IMR-90 (cell line): ENCODE results near the gene GGT6. TPM values are rescaled to one million over a fixed set of nuclear protein-coding genes. Genes with fewer than 3 reads are reported as not detected.

Experiments used
- ATAC-seq: fragments of 200-7000 bp; cut with Tn5 transposase; 2 replicates; pipeline ENCODE4 v1.9.1; 2020; ENCODE audit warnings: low read depth, mild to moderate bottlenecking, moderate library complexity
- BruUV-seq: library from RNA; stranded (reverse); fragments of 400-500 nt; replicated peaks from 2 replicates; lab custom pipeline; 2021; lab: Mats Ljungman, UMichigan
- CTCF ChIA-PET: fragments of 300-600 bp; formaldehyde crosslinking; extraction: SDS; loops from one replicate; lab custom pipeline; 2021; ENCODE audit warnings: antibody characterized with exemption; lab: Yijun Ruan, JAX
- POLR2A ChIA-PET: fragments of 300-600 bp; sonication (Branson Sonifier 250); formaldehyde crosslinking; loops from one replicate; lab custom pipeline; 2022; ENCODE audit warnings: antibody characterized with exemption; ENCODE audit not compliant: unreplicated experiment; lab: Charles Lee
- DNase-seq: peaks from one replicate; pipeline ENCODE4 v3.0.0; 2013
- H2AFZ ChIP-seq: replicated peaks from 2 replicates; pipeline ENCODE3; 2013; ENCODE audit warnings: low read length, mild to moderate bottlenecking; ENCODE audit not compliant: poor library complexity
- H2AK5ac ChIP-seq: 2 replicates; pipeline ENCODE4 v1.6.1; 2013; ENCODE audit warnings: low read depth, low read length, inconsistent platforms
- H2AK9ac ChIP-seq: replicated peaks from 2 replicates; pipeline ENCODE3; 2013; ENCODE audit warnings: mild to moderate bottlenecking, low read depth, low read length, moderate library complexity; ENCODE audit not compliant: poor library complexity
- H2BK120ac ChIP-seq: 2 replicates; pipeline ENCODE4 v1.6.1; 2013; ENCODE audit warnings: low read depth, low read length, inconsistent platforms
- H2BK15ac ChIP-seq: 3 replicates; pipeline ENCODE4 v1.6.1; 2013; ENCODE audit warnings: low read depth, low read length, inconsistent platforms
- H2BK20ac ChIP-seq: 2 replicates; pipeline ENCODE4 v1.6.1; 2013; ENCODE audit warnings: low read depth, mild to moderate bottlenecking, inconsistent platforms, low read length, moderate library complexity
- H2BK5ac ChIP-seq: 2 replicates; pipeline ENCODE4 v1.6.1; 2013; ENCODE audit warnings: mild to moderate bottlenecking, low read depth, low read length, inconsistent platforms; ENCODE audit not compliant: poor library complexity, severe bottlenecking
- H3K14ac ChIP-seq: replicated peaks from 2 replicates; pipeline ENCODE4 v1.6.1; 2013; ENCODE audit warnings: low read depth, low read length, inconsistent platforms
- H3K18ac ChIP-seq: 2 replicates; pipeline ENCODE4 v1.6.1; 2013; ENCODE audit warnings: low read depth, low read length, control low read depth
- H3K23ac ChIP-seq: 2 replicates; pipeline ENCODE4 v1.6.1; 2013; ENCODE audit warnings: low read depth, low read length, inconsistent platforms
- H3K27ac ChIP-seq: 2 replicates; pipeline ENCODE4 v1.5.1; 2013; ENCODE audit warnings: mild to moderate bottlenecking, control low read depth, low read length; ENCODE audit not compliant: insufficient read depth
- H3K27me3 ChIP-seq: 2 replicates; pipeline ENCODE4 v1.6.1; 2013; ENCODE audit warnings: low read length; ENCODE audit not compliant: control insufficient read depth, insufficient read depth
- H3K36me3 ChIP-seq: 2 replicates; pipeline ENCODE4 v1.6.1; 2013; ENCODE audit warnings: low read length, mixed read lengths; ENCODE audit not compliant: control insufficient read depth, insufficient read depth
- H3K4ac ChIP-seq: 2 replicates; pipeline ENCODE4 v1.6.1; 2013; ENCODE audit warnings: low read depth, low read length, inconsistent platforms
- H3K4me1 ChIP-seq: 2 replicates; pipeline ENCODE4 v1.6.1; 2013; ENCODE audit warnings: low read length, mixed read lengths; ENCODE audit not compliant: control insufficient read depth, insufficient read depth
- H3K4me2 ChIP-seq: 2 replicates; pipeline ENCODE4 v1.6.1; 2013; ENCODE audit warnings: low read depth, mild to moderate bottlenecking, control low read depth, low read length, moderate library complexity
- H3K4me3 ChIP-seq: 2 replicates; pipeline ENCODE4 v1.5.1; 2013; ENCODE audit warnings: low read depth, mild to moderate bottlenecking, control low read depth, low read length, moderate library complexity; ENCODE audit not compliant: insufficient read depth
- H3K56ac ChIP-seq: 2 replicates; pipeline ENCODE4 v1.6.1; 2013; ENCODE audit warnings: low read length, inconsistent platforms; ENCODE audit not compliant: insufficient read depth; ENCODE audit errors: extremely low read depth
- H3K79me1 ChIP-seq, 2 experiments: 2 replicates each; pipeline ENCODE4 v1.6.1; 2013; ENCODE audit warnings: low read length in 2 of 2, inconsistent platforms in 1 of 2, low read depth in 1 of 2
- H3K9ac ChIP-seq: 2 replicates; pipeline ENCODE4 v1.6.1; 2013; ENCODE audit warnings: low read depth, low read length, control low read depth
- H3K9me1 ChIP-seq: 2 replicates; pipeline ENCODE4 v1.6.1; 2013; ENCODE audit warnings: low read length, inconsistent platforms; ENCODE audit not compliant: insufficient read depth
- H3K9me3 ChIP-seq: 2 replicates; pipeline ENCODE4 v1.6.1; 2013; ENCODE audit warnings: low read length; ENCODE audit not compliant: control insufficient read depth, insufficient read depth
- H4K20me1 ChIP-seq: 2 replicates; pipeline ENCODE4 v1.6.1; 2013; ENCODE audit warnings: low read length, inconsistent platforms; ENCODE audit not compliant: insufficient read depth
- H4K5ac ChIP-seq: 2 replicates; pipeline ENCODE4 v1.6.1; 2013; ENCODE audit warnings: mild to moderate bottlenecking, low read depth, low read length, control low read depth
- H4K8ac ChIP-seq, 2 experiments: 2 replicates each; pipeline ENCODE4 v1.6.1; 2013; ENCODE audit warnings: low read depth in 2 of 2, low read length in 2 of 2, control low read depth in 1 of 2, inconsistent platforms in 1 of 2
- H4K91ac ChIP-seq: 2 replicates; pipeline ENCODE4 v1.6.1; 2013; ENCODE audit warnings: low read depth, low read length, inconsistent platforms; ENCODE audit not compliant: insufficient read depth
- FOS ChIP-seq: fragments of 150-350 bp; IDR thresholded peaks from 2 replicates; pipeline ENCODE4 v1.6.1; 2016; ENCODE audit warnings: low read depth, low read length
- MAFK ChIP-seq: IDR thresholded peaks from 2 replicates; pipeline ENCODE4 v1.6.1; 2012; ENCODE audit warnings: low read depth, low read length, improper control_type of control experiment
- MAZ ChIP-seq: IDR thresholded peaks from 2 replicates; pipeline ENCODE4 v1.6.1; 2012; ENCODE audit warnings: low read depth, mild to moderate bottlenecking, low read length, improper control_type of control experiment, moderate library complexity, borderline replicate concordance
- MXI1 ChIP-seq: IDR thresholded peaks from 2 replicates; pipeline ENCODE4 v1.6.1; 2012; ENCODE audit warnings: low read depth, mild to moderate bottlenecking, low read length, moderate library complexity, borderline replicate concordance
- POLR2A ChIP-seq: IDR thresholded peaks from 2 replicates; pipeline ENCODE4 v1.6.1; 2012; ENCODE audit warnings: mild to moderate bottlenecking, low read depth, low read length
- SMC3 ChIP-seq: fragments of 150-350 bp; IDR thresholded peaks from 2 replicates; pipeline ENCODE4 v1.6.1; 2016; ENCODE audit warnings: low read depth, mild to moderate bottlenecking, antibody characterized with exemption, low read length, moderate library complexity
- WGBS, 2 experiments: methylation state at CpG; one replicate each; pipeline versions ENCODE4 v1.1.5 to v1.1.7; 2013; ENCODE audit warnings: missing lambda C conversion rate in 2 of 2; ENCODE audit not compliant: insufficient read length in 1 of 2; ENCODE audit errors: extremely low coverage in 2 of 2; 5-methylcytosine and 5-hydroxymethylcytosine counted together
- dilution Hi-C: fragments of 300-500 bp; cut with HindIII; formaldehyde crosslinking; loops from one replicate; pipeline ENCODE4 v1.14.3; 2018; ENCODE audit warnings: low sequenced_read_pairs; ENCODE audit not compliant: unreplicated experiment
- in situ Hi-C: fragments of 300-500 bp; cut with MboI; formaldehyde crosslinking; loops from 3 replicates; pipeline ENCODE4 v1.14.3; 2019; ENCODE audit warnings: low sequenced_read_pairs, inconsistent platforms, mixed read lengths
- intact Hi-C: fragments of 100-400 bp; cut with micrococcal nuclease; formaldehyde crosslinking; loops from 2 replicates; pipeline ENCODE4 v1.10.0; 2022
- polyA plus RNA-seq, 3 experiments: library from polyadenylated mRNA; depleted of rRNA; stranded (reverse); fragments of >200 nt; gene quantifications; 2 replicates each; pipeline ENCODE4 v1.2.3, GENCODE V29; 2012; ENCODE audit warnings: low replicate concordance in 1 of 3
- total RNA-seq: library from RNA; depleted of rRNA; stranded (reverse); fragments of >200 nt; gene quantifications from 2 replicates; pipeline ENCODE4 v1.2.3, GENCODE V29; 2012
- TF ChIP-seq, protein P1 (sequence below): fragments of 150-350 bp; IDR thresholded peaks from 2 replicates; pipeline ENCODE4 v1.6.1; 2016; ENCODE audit warnings: low read depth, mild to moderate bottlenecking, low read length, moderate library complexity, borderline replicate concordance
- TF ChIP-seq, protein P2 (sequence below): conservative IDR thresholded peaks from 2 replicates; pipeline ENCODE4 v1.5.1; 2012; ENCODE audit warnings: mild to moderate bottlenecking, low read depth, low read length, improper control_type of control experiment
- TF ChIP-seq, protein P3 (sequence below): fragments of 150-350 bp; IDR thresholded peaks from 2 replicates; pipeline ENCODE4 v1.6.1; 2017; ENCODE audit warnings: mild to moderate bottlenecking, antibody characterized with exemption, low read length, low read depth

GGT6 gene
- total and polyA plus RNA-seq, 2 of the 4 experiments (the other 2 are of a cell fraction), result not detected

DNA sequence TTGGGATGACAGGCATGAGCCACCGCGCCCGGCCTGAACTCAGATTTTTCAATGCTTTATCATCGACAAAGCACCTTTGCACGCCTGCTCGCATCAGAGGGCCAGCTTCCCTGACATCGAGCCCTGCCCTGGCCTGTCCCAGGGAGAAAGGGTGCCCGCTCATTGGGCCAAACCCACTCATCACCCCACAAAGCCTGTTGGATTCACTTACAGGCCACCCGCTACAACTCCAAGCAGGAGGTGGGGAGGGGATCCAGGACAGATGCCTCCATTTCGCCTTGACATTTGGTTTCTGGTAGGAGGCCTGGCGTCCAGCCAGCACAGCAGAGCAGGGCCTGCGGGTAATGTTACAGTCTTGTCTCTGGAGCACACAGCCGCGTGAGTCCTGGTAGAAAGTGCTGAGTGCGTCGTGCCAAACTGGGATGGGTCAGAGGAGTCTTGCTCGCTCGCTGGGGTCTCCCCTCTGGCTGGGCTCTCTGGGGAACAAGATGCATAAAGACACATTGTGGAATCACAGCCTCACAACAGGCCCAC lies 43.8 kb upstream of the GGT6 start:
- Histone ChIP-seq H3K27ac (peak overlapping the region; percentile 30; the same call in 1 of the 2 replicates), H3K4ac (no peak overlapping the region), H2AK5ac (no peak overlapping the region), H3K9me1 (peaks cover 3% of the 10 kb centered on the region; the same call in 1 of the 2 replicates), H3K9me3 (no peaks in the 10 kb centered on the region), H2AK9ac (peak overlapping the region; percentile 24), H3K9ac (no peak overlapping the region), H2BK20ac (no peak overlapping the region), H2BK5ac (no peak overlapping the region), H4K20me1 (no peaks in the 10 kb centered on the region), H4K91ac (no peak overlapping the region), H3K4me1 (peaks cover 21% of the 10 kb centered on the region; the same call in 1 of the 2 replicates), H2BK120ac (no peak overlapping the region), H3K23ac (no peak overlapping the region), H3K56ac (no peak overlapping the region), H3K27me3 (peaks cover 14% of the 10 kb centered on the region), H3K18ac (no peak overlapping the region; the same call in 1 of the 2 replicates), H3K79me1 (no peaks in the 10 kb centered on the region), H3K4me3 (no peak overlapping the region), H3K36me3 (no peaks in the 10 kb centered on the region), H4K8ac (no peak overlapping the region), H4K5ac (no peak overlapping the region; the same call in 1 of the 2 replicates), H2BK15ac (no peak overlapping the region), H3K4me2 (no peak overlapping the region; the same call in 1 of the 2 replicates), H3K14ac (no peak overlapping the region), H2AFZ (peak overlapping the region; percentile 9)
- ATAC-seq, result peak; percentile 50
- intact Hi-C loops, result no loop called here
- 0% methylated on average over 2 of the region's 18 CpGs; no CpG with 5 or more reads in 1 of the 2 experiments for WGBS, 2 experiments
- POLR2A ChIA-PET, result no interaction called here
- in situ Hi-C loops, result no loop called here
- DNase-seq, result peak; percentile 62
- CTCF ChIA-PET, result interaction anchor here (0.6 kb wide), 1 partner anchor 27 kb away, joined by 3 read pairs; no protein-coding TSS in a partner anchor
- no peak for TF ChIP-seq FOS
- no peak for TF ChIP-seq POLR2A
- no peak for TF ChIP-seq MXI1
- TF ChIP-seq, protein P1, sequence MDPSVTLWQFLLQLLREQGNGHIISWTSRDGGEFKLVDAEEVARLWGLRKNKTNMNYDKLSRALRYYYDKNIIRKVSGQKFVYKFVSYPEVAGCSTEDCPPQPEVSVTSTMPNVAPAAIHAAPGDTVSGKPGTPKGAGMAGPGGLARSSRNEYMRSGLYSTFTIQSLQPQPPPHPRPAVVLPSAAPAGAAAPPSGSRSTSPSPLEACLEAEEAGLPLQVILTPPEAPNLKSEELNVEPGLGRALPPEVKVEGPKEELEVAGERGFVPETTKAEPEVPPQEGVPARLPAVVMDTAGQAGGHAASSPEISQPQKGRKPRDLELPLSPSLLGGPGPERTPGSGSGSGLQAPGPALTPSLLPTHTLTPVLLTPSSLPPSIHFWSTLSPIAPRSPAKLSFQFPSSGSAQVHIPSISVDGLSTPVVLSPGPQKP, result no peak
- TF ChIP-seq, protein P2, sequence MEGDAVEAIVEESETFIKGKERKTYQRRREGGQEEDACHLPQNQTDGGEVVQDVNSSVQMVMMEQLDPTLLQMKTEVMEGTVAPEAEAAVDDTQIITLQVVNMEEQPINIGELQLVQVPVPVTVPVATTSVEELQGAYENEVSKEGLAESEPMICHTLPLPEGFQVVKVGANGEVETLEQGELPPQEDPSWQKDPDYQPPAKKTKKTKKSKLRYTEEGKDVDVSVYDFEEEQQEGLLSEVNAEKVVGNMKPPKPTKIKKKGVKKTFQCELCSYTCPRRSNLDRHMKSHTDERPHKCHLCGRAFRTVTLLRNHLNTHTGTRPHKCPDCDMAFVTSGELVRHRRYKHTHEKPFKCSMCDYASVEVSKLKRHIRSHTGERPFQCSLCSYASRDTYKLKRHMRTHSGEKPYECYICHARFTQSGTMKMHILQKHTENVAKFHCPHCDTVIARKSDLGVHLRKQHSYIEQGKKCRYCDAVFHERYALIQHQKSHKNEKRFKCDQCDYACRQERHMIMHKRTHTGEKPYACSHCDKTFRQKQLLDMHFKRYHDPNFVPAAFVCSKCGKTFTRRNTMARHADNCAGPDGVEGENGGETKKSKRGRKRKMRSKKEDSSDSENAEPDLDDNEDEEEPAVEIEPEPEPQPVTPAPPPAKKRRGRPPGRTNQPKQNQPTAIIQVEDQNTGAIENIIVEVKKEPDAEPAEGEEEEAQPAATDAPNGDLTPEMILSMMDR, result no peak
- no peak for TF ChIP-seq MAZ
- TF ChIP-seq, protein P3, sequence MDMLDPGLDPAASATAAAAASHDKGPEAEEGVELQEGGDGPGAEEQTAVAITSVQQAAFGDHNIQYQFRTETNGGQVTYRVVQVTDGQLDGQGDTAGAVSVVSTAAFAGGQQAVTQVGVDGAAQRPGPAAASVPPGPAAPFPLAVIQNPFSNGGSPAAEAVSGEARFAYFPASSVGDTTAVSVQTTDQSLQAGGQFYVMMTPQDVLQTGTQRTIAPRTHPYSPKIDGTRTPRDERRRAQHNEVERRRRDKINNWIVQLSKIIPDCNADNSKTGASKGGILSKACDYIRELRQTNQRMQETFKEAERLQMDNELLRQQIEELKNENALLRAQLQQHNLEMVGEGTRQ, result no peak
- no peak for TF ChIP-seq MAFK
- no peak for TF ChIP-seq SMC3
- BruUV-seq, result no TSS peak
- dilution Hi-C loops, result no loop called here
